ENCODE data around the gene MLXIP. TPM values are rescaled to one million over a fixed set of nuclear protein-coding genes. Genes with fewer than 3 reads are reported as not detected.

The MLXIP gene
- total and polyA plus RNA-seq, 2 of the 8 experiments (the other 6 are each of a cell fraction or from before 2014, with no cell fraction given), result 5.5 to 40.5 TPM

DNA sequence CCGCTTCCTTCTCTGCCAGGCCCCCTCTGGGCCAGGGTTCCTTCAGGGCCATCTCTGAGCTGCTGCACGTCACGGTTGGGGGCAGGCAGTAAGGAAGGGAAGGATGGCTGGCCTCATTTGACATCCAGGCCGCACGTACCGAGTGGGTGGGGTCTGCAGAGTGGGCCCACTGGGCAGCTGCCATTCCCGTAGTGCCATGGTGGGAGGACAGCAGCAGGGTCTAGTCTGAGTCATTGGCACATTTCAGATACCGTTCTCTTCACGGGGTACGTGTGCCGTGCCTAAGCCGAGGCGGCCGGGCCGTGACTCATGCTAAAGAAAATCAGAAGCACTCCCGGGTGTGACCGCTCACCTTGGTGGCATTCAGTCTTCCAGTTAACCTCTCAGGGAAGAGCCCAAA, 51.6 kb downstream of the MLXIP start:
- Histone ChIP-seq H2AK5ac (ENCODE audit: low read depth, low read length) (no peak overlapping the region), H2AFZ (ENCODE audit: low read length) (no peak overlapping the region), H2BK15ac (ENCODE audit: low read length) (no peak overlapping the region), H3K18ac (ENCODE audit: extremely low read depth, low read length) (no peak overlapping the region), H3K4ac (replicated peaks; ENCODE audit: insufficient read length, low read depth, low read length) (no peak overlapping the region), H3K9me3 (ENCODE audit: insufficient read depth in 2 of 2, low read depth in 1 of 2, low read length in 1 of 2) (no peaks in the 10 kb centered on the region), H3K4me3 (ENCODE audit: extremely low read depth in 1 of 4, insufficient read depth in 2 of 4, low read depth in 3 of 4, low read length in 4 of 4) (no peak overlapping the region), H3K36me3 (ENCODE audit: control insufficient read depth in 2 of 4, insufficient read depth in 4 of 4, low read length in 3 of 4) (peaks cover 0 to 14% (median 2%) of the 10 kb centered on the region in 4 experiments; a peak in 4 of 8 replicates), H2BK12ac (ENCODE audit: low read depth, low read length) (no peak overlapping the region), H2BK5ac (ENCODE audit: low read depth, low read length) (no peak overlapping the region; the same call in 1 of the 2 replicates), H3K27me3 (replicated peaks in 1 of 4; ENCODE audit: control insufficient read depth in 3 of 4, extremely low read depth in 1 of 4, insufficient read depth in 3 of 4, low read length in 3 of 4) (no peaks in the 10 kb centered on the region), H3K23me2 (ENCODE audit: low read depth, low read length) (no peaks in the 10 kb centered on the region), H4K91ac (replicated peaks; ENCODE audit: insufficient read length, low read length) (no peak overlapping the region), H3K4me2 (ENCODE audit: insufficient read depth in 1 of 2, low read depth in 2 of 2, low read length in 2 of 2) (no peak overlapping the region), H4K8ac (ENCODE audit: extremely low read depth, insufficient read depth, low read length) (no peak overlapping the region), H3K79me1 (ENCODE audit: low read depth, low read length) (0 out of 2 replicates have a peak, but pooled peaks cover 2% of the 10 kb centered on the region), H3K27ac (ENCODE audit: low read depth, low read length) (no peak overlapping the region), H3K23ac (ENCODE audit: insufficient read length) (no peak overlapping the region), H3K56ac (replicated peaks; ENCODE audit: insufficient read length, low read depth, low read length) (no peak overlapping the region), H4K5ac (ENCODE audit: insufficient read length, low read depth, low read length) (no peak overlapping the region), H2BK120ac (replicated peaks; ENCODE audit: low read depth, low read length) (no peak overlapping the region), H3K9ac (replicated peaks in 1 of 4; ENCODE audit: extremely low read depth in 1 of 4, low read depth in 3 of 4, low read length in 3 of 4) (no peak overlapping the region; a peak in 1 of 7 replicates), H3K79me2 (ENCODE audit: control insufficient read depth in 1 of 2, insufficient read depth in 2 of 2, low read length in 2 of 2) (no peaks in the 10 kb centered on the region; a peak in 1 of 4 replicates), H3K4me1 (replicated peaks in 1 of 4; ENCODE audit: control insufficient read depth in 3 of 4, insufficient read depth in 4 of 4, low read length in 3 of 4) (peaks cover 0 to 4% (median 2%) of the 10 kb centered on the region in 4 experiments; a peak in 2 of 7 replicates), H4K20me1 (replicated peaks in 1 of 2; ENCODE audit: control insufficient read depth in 1 of 2, insufficient read depth in 2 of 2, low read length in 2 of 2) (peaks cover 2 to 7% of the 10 kb centered on the region in 2 experiments), H3K14ac (ENCODE audit: insufficient read length) (no peak overlapping the region), H2BK20ac (ENCODE audit: low read length) (no peak overlapping the region)
- TF ChIP-seq CBX8 (IDR thresholded peaks at IDR 0.05; ENCODE audit: borderline replicate concordance, low read depth, low read length) (no peak), KDM1A (IDR thresholded peaks at IDR 0.05; ENCODE audit: borderline replicate concordance, low read length) (no peak), SIN3A (conservative IDR thresholded peaks at IDR 0.05 in 1 of 2, IDR thresholded peaks at IDR 0.05 in 1 of 2; ENCODE audit: low read depth in 1 of 2, low read length in 2 of 2) (no peak), TBP (IDR thresholded peaks at IDR 0.05; ENCODE audit: low read depth, low read length) (no peak), RFX5 (IDR thresholded peaks at IDR 0.05; ENCODE audit: borderline replicate concordance, low read depth, low read length) (no peak)
- no peak for FAIRE-seq
- WGBS, 2 experiments (ENCODE audit: extremely low coverage in 1 of 2, insufficient coverage in 1 of 2, insufficient read length in 1 of 2, insufficient replicate concordance in 2 of 2, low coverage in 1 of 2, low lambda C conversion rate in 2 of 2, missing lambda C conversion rate in 1 of 2), result 81% methylated on average over 15 of the region's 17 CpGs; no CpG with 5 or more reads in 1 of the 2 experiments
- CTCF ChIA-PET (ENCODE audit: partially characterized antibody), result interaction anchor here (0.7 to 18.2 kb wide), 20 partner anchors 10 to 532 kb away, joined by 3 to 379 read pairs (median 5); partner anchors contain the start of genes CFAP251 and LRRC43
- POLR2A ChIA-PET (ENCODE audit: partially characterized antibody), result interaction anchor here (1.0 to 1.6 kb wide), 6 partner anchors 10 to 79 kb away, joined by 3 to 4 read pairs (median 3); partner anchors contain the start of gene MLXIP
- no peak for DNase-seq (ENCODE audit: low read depth in 1 of 2, low spot score in 2 of 2)
